Measurements from ENCODE around the gene TRMT44. TPM values are rescaled to one million over a fixed set of nuclear protein-coding genes. Genes with fewer than 3 reads are reported as not detected.
"Not testable (repeated sequence)": the region's sequence is repeated elsewhere in the genome, so short reads cannot be mapped to it uniquely, and the experiment has no call there.

TRMT44 gene
- total and polyA plus RNA-seq, 12 donors, result 6.0 to 26.2 (median 12.5) TPM

GRCh38 chr4:8406887-8407286 is 33.7 kb upstream of the TRMT44 start:
- H3K9me3 ChIP-seq (replicated peaks in 1 of 3); H3K4me3 ChIP-seq; intact Hi-C loops (cut with DNase I); H3K27ac ChIP-seq; H3K27me3 ChIP-seq: not testable (repeated sequence)
- Histone ChIP-seq H3K4me1 (replicated peaks in 1 of 2) (peaks cover 0 to 14% of the 10 kb centered on the region in 2 donors), H3K36me3 (replicated peaks in 1 of 2) (peaks cover 0 to 26% of the 10 kb centered on the region in 2 donors)
- WGBS, 4 donors, result 71 to 76% (median 73%) methylated on average over 7 of the region's 7 CpGs
- TF ChIP-seq CTCF (IDR thresholded peaks at IDR 0.05), result peak; percentile 25 to 66 (median 58)
- peak in 6 of 7 donors; percentile 61 to 87 (median 76) for DNase-seq

GRCh38 chr4:8407316-8407715 is 33.3 kb upstream of the TRMT44 start:
- H3K4me3 ChIP-seq, result no peak overlapping the region
- no peak overlapping the region for H3K27ac ChIP-seq
- H3K36me3 ChIP-seq (replicated peaks in 1 of 2), result peaks cover 0 to 26% of the 10 kb centered on the region in 2 donors
- no peak for DNase-seq
- intact Hi-C loops (cut with DNase I), result no loop called here
- H3K4me1 ChIP-seq (replicated peaks in 1 of 2), result peaks cover 0 to 10% of the 10 kb centered on the region in 2 donors
- no peaks in the 10 kb centered on the region for H3K27me3 ChIP-seq
- TF ChIP-seq POLR2A (IDR thresholded peaks at IDR 0.05) (no peak), CTCF (IDR thresholded peaks at IDR 0.05) (no peak)
- H3K9me3 ChIP-seq (replicated peaks in 1 of 3), result no peaks in the 10 kb centered on the region
- WGBS, 4 donors, result 90 to 96% (median 95%) methylated on average over 11 to 14 of the region's 14 CpGs

GRCh38 chr4:8407756-8408155 is 32.8 kb upstream of the TRMT44 start:
- H3K27ac ChIP-seq, result no peak overlapping the region
- H3K4me3 ChIP-seq, result no peak overlapping the region
- TF ChIP-seq CTCF (IDR thresholded peaks at IDR 0.05) (no peak), POLR2A (IDR thresholded peaks at IDR 0.05) (no peak)
- peaks cover 0 to 26% of the 10 kb centered on the region in 2 donors for H3K36me3 ChIP-seq (replicated peaks in 1 of 2)
- DNase-seq, result no peak
- 90 to 98% (median 94%) methylated on average over 9 of the region's 9 CpGs for WGBS, 4 donors
- intact Hi-C loops (cut with DNase I), result no loop called here
- H3K9me3 ChIP-seq (replicated peaks in 1 of 3), result no peaks in the 10 kb centered on the region
- peaks cover 0 to 5% of the 10 kb centered on the region in 2 donors for H3K4me1 ChIP-seq (replicated peaks in 1 of 2)
- no peaks in the 10 kb centered on the region for H3K27me3 ChIP-seq

- DNase-seq, result no peak
- intact Hi-C loops (cut with DNase I), result no loop called here
- no peak for TF ChIP-seq POLR2A (IDR thresholded peaks at IDR 0.05)
- TF ChIP-seq CTCF (IDR thresholded peaks at IDR 0.05), result no peak
Observed at GRCh38 chr4:8409264-8410065, 31.1 kb upstream of the TRMT44 start.

More at GRCh38 chr4:8409264-8410065, 31.1 kb upstream of the TRMT44 start:
- Histone ChIP-seq H3K9me3 (replicated peaks in 1 of 3) (no peaks in the 10 kb centered on the region), H3K36me3 (replicated peaks in 1 of 2) (peaks cover 0 to 36% of the 10 kb centered on the region in 2 donors), H3K4me3 (no peak overlapping the region), H3K4me1 (replicated peaks in 1 of 2) (no peaks in the 10 kb centered on the region), H3K27ac (no peak overlapping the region), H3K27me3 (no peaks in the 10 kb centered on the region)
- WGBS, 4 donors, result 79 to 89% (median 85%) methylated on average over 11 to 17 of the region's 17 CpGs

Data from adrenal gland (tissue), 12 donors.